Spleen (tissue), 7 donors: ENCODE data around the gene ITPA.

Experiments
- POLR2A ChIP-seq, 3 donors: fragments of 450-650 bp; IDR thresholded peaks; one replicate each; pipeline ENCODE4 v1.5.1; 2017; ENCODE audit warnings: antibody characterized with exemption in 3 of 3, mild to moderate bottlenecking in 1 of 3
- POLR2AphosphoS5 ChIP-seq, 3 donors: sonication (generic); formaldehyde crosslinking; IDR thresholded peaks; one replicate each; pipeline ENCODE4 v1.5.1; 2017; ENCODE audit warnings: antibody characterized with exemption in 3 of 3
- TF ChIP-seq, protein P1 (sequence below), 11 experiments: fragments of 200-600 bp in 7 of 11; fragments of 450-650 bp in 4 of 11; sonication (generic) in 4 of 11; IDR thresholded peaks in 8 of 11; conservative IDR thresholded peaks in 3 of 11; 1 replicate in 7 of 11; 2 replicates in 4 of 11; pipeline versions ENCODE4 v1.4.0 to v1.8.0; 2016 to 2021; ENCODE audit warnings: antibody characterized with exemption in 11 of 11, inconsistent platforms in 4 of 11, mild to moderate bottlenecking in 1 of 11
- donor health status: DM: no; HTN: no; CAD: no; lungs with moderate emphysema.
- donor health status: DM: no; HTN: no; CAD: no.
- donor health status: DM: no; HTN: no; CAD: no.

DNA sequence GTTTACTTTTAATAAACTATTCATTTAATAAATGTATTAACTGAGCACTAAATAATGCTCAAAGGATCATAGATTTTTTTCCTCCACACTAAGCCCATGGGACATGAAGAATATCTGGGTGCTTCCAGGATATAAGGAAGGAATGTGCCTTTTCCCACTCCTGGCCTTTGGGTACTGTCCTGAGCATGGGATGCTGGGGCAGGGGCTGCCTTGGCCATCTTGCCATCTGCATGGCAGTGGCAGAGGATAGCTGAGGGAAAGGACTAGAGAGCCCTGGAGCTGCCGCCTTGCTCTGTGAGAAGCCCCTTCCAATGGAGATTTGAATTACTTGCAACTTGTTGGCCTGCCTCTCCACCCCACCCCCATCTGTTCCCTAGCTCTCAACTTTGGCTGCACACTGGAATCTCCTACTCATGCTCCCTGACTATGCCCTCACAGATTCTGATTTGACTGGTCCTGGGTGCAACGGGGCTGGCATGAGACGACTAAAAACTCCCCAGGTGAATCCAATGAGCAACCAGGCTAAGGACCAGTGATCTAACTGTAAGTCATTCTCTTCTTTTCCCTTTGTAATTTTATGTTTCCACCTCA lies 20.4 kb upstream of the ITPA start:
- TF ChIP-seq, protein P1, sequence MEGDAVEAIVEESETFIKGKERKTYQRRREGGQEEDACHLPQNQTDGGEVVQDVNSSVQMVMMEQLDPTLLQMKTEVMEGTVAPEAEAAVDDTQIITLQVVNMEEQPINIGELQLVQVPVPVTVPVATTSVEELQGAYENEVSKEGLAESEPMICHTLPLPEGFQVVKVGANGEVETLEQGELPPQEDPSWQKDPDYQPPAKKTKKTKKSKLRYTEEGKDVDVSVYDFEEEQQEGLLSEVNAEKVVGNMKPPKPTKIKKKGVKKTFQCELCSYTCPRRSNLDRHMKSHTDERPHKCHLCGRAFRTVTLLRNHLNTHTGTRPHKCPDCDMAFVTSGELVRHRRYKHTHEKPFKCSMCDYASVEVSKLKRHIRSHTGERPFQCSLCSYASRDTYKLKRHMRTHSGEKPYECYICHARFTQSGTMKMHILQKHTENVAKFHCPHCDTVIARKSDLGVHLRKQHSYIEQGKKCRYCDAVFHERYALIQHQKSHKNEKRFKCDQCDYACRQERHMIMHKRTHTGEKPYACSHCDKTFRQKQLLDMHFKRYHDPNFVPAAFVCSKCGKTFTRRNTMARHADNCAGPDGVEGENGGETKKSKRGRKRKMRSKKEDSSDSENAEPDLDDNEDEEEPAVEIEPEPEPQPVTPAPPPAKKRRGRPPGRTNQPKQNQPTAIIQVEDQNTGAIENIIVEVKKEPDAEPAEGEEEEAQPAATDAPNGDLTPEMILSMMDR (IDR thresholded peaks at IDR 0.05 in 8 of 11, conservative IDR thresholded peaks at IDR 0.05 in 3 of 11): no peak
- TF ChIP-seq POLR2AphosphoS5 (IDR thresholded peaks at IDR 0.05) (no peak), POLR2A (IDR thresholded peaks at IDR 0.05) (no peak)
